Inflammatory macrophage treated with lipopolysaccharide for 4 hours (primary cell): Measurements from ENCODE around the gene SLC44A5.
"Not testable (repeated sequence)": the region's sequence is repeated elsewhere in the genome, so short reads cannot be mapped to it uniquely, and the experiment has no call there.

ENCODE experiments used
- DNase-seq: peaks from one replicate; pipeline ENCODE4 v3.0.0-alpha.2; 2020

Gene SLC44A5

GRCh38 chr1:75354267-75354666, 256.6 kb downstream of the SLC44A5 start:
- not testable (repeated sequence) for DNase-seq

- DNase-seq = no peak
These were observed 257.9 kb downstream of the SLC44A5 start for GRCh38 chr1:75353051-75353450.

- DNase-seq = no peak
These were observed 265.2 kb downstream of the SLC44A5 start for GRCh38 chr1:75345538-75346292.

- no peak for DNase-seq
These were observed 268.1 kb downstream of the SLC44A5 start for GRCh38 chr1:75342786-75343185.

GRCh38 chr1:75341537-75341936, 269.4 kb downstream of the SLC44A5 start:
- DNase-seq = no peak

- DNase-seq = no peak
These were observed 272.1 kb downstream of the SLC44A5 start for GRCh38 chr1:75338616-75339483.

- DNase-seq = no peak
These were observed 276.0 kb downstream of the SLC44A5 start for GRCh38 chr1:75334876-75335389.

GRCh38 chr1:75330624-75331023, 280.3 kb downstream of the SLC44A5 start:
- DNase-seq = no peak

- DNase-seq = no peak
These were observed 282.2 kb downstream of the SLC44A5 start for GRCh38 chr1:75328691-75329090.

- no peak for DNase-seq
These were observed 283.5 kb downstream of the SLC44A5 start for GRCh38 chr1:75327395-75327794.

GRCh38 chr1:75317976-75318375, 292.9 kb downstream of the SLC44A5 start:
- DNase-seq = no peak

- no peak for DNase-seq
These were observed 294.7 kb downstream of the SLC44A5 start for GRCh38 chr1:75316230-75316629.

GRCh38 chr1:75312620-75313019, 298.3 kb downstream of the SLC44A5 start:
- DNase-seq = no peak

- DNase-seq = no peak
These were observed 300.8 kb downstream of the SLC44A5 start for GRCh38 chr1:75310067-75310466.

GRCh38 chr1:75308365-75308764, 302.5 kb downstream of the SLC44A5 start:
- DNase-seq = no peak

- no peak for DNase-seq
These were observed 305.9 kb downstream of the SLC44A5 start for GRCh38 chr1:75305061-75305460.

GRCh38 chr1:75293270-75293669, 317.6 kb downstream of the SLC44A5 start:
- no peak for DNase-seq

GRCh38 chr1:75292013-75292412, 318.9 kb downstream of the SLC44A5 start:
- DNase-seq = no peak

- no peak for DNase-seq
These were observed 334.5 kb downstream of the SLC44A5 start for GRCh38 chr1:75276385-75276784.

- peak; percentile 55 for DNase-seq
These were observed 335.3 kb downstream of the SLC44A5 start for GRCh38 chr1:75275631-75276030.

- DNase-seq = no peak
These were observed 335.9 kb downstream of the SLC44A5 start for GRCh38 chr1:75274920-75275506.

- peak; percentile 49 for DNase-seq
These were observed 337.8 kb downstream of the SLC44A5 start for GRCh38 chr1:75273110-75273509.

- DNase-seq = peak; percentile 27
These were observed 345.1 kb downstream of the SLC44A5 start for GRCh38 chr1:75265792-75266191.
